ENCODE results near the gene SNRNP35.
"Not testable (repeated sequence)": the region's sequence is repeated elsewhere in the genome, so short reads cannot be mapped to it uniquely, and the experiment has no call there.

The SNRNP35 gene

DNA sequence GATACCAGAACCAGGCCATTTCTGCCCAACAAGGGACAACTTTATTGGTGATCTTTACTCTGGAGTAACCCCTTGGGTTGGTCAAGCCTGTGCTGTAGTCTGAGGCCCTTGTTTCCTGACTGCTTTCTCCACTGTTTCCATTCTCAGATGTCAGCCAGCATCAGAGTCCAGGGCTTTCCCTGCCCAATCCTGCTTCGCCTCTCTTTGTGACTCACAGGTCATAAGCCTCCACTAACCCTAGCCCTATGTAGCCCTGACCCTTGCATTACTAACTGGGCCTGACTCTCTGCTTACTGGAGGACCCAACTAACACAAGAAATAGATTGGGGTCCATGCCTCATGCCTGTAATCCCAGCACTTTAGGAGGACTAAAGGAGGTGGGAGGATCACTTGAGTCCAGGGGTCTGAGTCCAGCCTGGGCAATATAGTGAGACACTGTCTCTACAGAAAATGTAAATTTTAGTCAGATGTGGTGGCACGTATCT, 8.6 kb upstream of the SNRNP35 start:
- no peak for DNase-seq (ENCODE audit: low read depth in 2 of 2)

DNA sequence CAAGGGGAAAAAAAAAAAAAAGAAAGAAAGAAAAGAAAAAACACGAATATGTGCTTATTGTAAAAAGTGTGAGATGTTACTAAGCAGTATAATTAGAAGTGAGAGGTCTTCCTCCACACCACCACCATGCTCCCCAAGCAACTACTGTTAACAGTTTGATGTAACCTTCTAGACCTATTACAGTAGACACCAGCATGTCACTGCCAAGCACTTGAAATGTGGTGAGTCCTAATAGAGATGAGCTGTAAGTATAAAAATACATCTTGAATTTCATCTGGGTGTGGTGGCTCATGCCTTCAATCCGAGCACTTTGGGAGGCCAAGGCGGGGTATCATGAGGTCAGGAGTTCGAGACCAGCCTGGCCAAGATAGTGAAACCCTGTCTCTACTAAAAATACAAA, 8.1 kb upstream of the SNRNP35 start:
- DNase-seq (ENCODE audit: low read depth in 2 of 2): no peak

- DNase-seq (ENCODE audit: low read depth in 2 of 2): no peak
Measured at GRCh38 chr12:123450636-123451035, 7.3 kb upstream of the SNRNP35 start.

GRCh38 chr12:123452276-123452550, 5.7 kb upstream of the SNRNP35 start:
- DNase-seq (ENCODE audit: low read depth in 2 of 2): not testable (repeated sequence)

GRCh38 chr12:123453165-123453564, 4.8 kb upstream of the SNRNP35 start:
- no peak for DNase-seq (ENCODE audit: low read depth in 2 of 2)

GRCh38 chr12:123463174-123463573, 5.2 kb downstream of the SNRNP35 start:
- DNase-seq (ENCODE audit: low read depth in 2 of 2): not testable (repeated sequence)

GRCh38 chr12:123465084-123465483, 7.1 kb downstream of the SNRNP35 start:
- DNase-seq (ENCODE audit: low read depth in 2 of 2): no peak

DNA sequence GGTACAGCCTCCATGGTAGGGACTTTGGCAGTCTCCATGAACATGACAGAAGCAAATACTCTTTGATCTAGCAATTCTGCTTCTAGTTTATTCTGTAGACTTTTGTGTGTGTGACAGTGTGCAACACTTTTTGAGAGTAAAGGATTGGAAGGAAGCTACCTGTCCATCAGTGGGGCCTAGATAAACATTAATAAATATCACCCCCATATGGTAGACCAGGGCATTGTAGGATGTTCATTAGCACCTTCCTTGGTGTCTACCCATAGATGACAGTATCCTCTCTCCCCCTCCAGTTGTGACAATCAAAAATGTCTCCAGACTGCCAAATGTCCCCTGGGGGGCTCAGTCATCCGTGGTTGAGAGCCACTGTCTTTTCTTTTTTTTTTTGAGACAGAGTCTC, 10.8 kb downstream of the SNRNP35 start:
- DNase-seq (ENCODE audit: low read depth in 2 of 2): no peak

DNA sequence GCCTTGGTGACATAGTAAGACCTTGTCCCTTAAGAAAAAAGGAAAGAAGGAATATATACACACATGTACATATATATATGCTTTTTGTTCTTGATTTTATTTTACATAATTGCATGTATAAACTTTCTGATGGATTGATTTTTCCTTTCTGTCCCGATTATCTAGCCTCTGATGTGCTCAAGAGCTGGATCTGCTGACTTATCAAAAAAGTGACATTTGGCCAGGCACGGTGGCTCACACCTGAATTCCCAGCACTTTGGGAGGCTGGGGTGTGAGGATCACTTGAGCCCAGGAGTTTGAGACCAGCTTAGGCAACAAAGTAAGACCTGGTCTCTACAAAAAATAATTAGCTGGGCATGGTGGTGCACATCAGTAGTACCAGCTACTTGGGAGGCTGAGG, 12.0 kb downstream of the SNRNP35 start:
- no peak for DNase-seq (ENCODE audit: low read depth in 2 of 2)

- DNase-seq (ENCODE audit: low read depth in 2 of 2): peak; percentile 30 to 34
Measured at GRCh38 chr12:123471374-123472068, 13.6 kb downstream of the SNRNP35 start.

DNA sequence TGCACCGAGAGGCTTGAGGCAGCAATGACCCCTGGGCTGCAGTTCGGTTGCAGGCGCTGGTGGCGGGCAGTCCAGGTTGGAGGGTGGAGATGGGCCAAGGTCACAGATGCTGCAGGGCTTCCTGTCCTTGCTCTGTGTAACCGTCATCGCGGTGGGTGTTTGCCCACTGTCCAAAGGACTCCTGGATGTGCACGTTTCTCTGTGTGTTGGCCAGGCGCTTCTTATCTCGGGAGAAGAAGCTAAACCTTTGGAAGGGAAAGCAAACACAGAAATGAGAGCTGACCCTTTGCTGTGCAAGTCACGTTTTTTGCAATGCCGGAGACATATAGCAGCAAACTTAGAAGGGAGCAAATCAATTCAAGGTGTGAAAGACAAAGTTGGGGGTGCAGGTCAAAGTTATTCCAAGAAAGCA, 14.5 kb downstream of the SNRNP35 start:
- DNase-seq (ENCODE audit: low read depth in 2 of 2): no peak

DNA sequence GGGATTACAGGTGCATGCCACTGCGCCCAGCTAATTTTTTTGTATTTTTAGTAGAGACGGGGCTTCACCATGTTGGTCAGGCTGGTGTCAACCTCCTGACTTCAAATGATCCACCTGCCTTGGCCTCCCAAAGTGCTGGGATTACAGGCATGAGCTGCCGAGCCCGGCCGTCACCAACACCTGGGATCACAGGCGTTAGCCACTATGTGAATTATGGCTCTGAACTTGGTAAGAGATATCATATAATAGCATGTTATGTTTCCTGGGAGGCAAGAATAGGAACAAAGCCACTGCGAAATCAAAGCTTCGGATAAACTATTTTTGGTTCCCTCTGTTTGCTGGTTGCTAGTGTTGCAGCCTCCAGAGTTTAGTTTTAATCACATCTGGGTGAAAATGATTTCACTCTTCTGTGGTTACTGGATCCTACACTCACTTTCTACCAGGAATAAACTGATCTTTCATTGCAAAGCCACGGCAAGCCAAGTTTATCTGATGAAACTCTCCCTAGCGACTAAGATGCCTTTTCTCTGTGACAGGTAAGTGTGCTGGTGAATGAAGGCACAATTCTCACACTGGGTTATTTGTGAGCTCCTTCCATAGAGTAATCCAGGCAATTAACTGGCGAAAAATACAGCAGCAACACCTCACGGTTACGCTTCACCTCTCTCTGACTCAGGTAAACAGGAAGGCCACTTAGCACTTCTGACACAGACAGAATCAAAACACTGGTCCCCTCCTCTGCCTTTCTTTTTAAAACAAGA, 16.7 kb downstream of the SNRNP35 start:
- no peak for DNase-seq (ENCODE audit: low read depth in 2 of 2)

DNA sequence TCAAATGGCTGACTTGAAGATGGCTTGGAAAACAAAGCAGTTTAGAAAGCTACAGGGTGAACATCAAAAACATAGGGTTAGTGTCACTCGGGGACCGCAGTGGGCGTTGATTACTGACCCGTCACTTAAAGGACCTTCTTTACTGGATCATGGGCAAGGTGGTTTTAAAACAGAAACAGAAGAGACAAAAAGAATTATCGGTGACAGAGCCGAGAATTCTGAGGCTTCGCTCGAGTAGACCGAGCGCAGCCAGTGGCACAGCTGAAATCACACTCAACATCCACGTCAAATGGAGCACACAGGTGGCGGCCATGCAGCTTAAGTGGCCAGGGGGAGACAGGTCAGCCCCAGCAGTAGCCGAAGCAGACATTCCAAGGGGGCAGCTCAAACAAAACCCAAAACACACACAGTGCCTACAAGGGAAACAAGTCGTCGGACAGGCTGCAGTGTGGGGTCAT, 17.3 kb downstream of the SNRNP35 start:
- DNase-seq (ENCODE audit: low read depth in 2 of 2): no peak

DNA sequence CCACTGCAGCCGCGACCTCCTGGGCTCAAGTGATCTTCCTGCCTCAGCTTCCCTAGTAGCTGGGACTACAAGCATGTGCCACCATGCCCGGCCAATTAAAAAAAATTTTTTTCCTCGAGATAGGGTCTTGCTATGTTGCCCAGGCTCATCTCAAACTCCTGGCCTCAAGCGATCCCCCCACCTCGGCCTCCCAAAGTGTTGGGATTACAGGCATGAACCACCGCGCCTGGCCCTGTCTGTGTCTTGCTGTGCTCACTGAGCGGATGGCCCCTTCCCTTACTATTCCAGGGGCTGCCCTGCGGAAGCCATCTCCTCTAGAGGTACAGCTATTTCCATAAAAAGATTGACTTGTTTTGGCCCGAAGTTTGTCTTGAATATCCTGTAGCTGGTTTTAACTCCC, 20.1 kb downstream of the SNRNP35 start:
- DNase-seq (ENCODE audit: low read depth in 2 of 2): no peak

- no peak for DNase-seq (ENCODE audit: low read depth in 2 of 2)
Measured at GRCh38 chr12:123478762-123479161, 20.8 kb downstream of the SNRNP35 start.

GRCh38 chr12:123479442-123480180, 21.7 kb downstream of the SNRNP35 start:
- DNase-seq (ENCODE audit: low read depth in 2 of 2): no peak

- not testable (repeated sequence) for DNase-seq (ENCODE audit: low read depth in 2 of 2)
Measured at GRCh38 chr12:123481251-123481650, 23.3 kb downstream of the SNRNP35 start.

GRCh38 chr12:123482876-123483275, 24.9 kb downstream of the SNRNP35 start:
- DNase-seq (ENCODE audit: low read depth in 2 of 2): no peak

DNA sequence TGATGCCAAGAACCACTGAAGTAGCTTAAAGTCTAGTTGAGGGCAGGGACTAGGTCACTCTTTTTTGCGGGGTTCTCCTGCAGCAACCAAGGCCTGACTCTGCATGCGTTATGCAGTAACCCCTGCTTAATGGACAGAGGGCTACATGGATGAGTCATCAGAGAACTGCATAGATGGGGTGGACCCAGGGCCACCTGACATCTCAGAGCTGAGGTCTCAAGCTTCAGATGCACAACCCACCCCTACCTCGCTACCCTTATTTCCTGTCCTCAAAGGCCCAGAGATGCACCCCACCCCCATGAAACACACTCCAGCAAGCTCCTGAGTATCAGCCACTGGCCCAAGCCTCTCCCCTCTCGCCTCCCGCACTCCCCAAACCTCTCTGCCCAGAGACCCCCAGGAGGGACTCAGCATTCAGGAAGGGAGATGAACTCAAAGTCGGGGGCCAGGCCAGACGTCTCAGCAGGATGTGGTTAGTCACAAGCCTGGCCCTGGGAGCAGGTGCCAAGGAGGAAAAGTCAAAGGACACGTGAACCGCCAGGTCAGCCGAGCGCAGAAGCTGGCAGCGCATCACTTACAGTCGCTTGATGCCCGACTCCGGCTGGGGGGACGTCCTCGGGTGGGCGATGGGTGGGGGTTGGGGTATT, 25.8 kb downstream of the SNRNP35 start:
- DNase-seq (ENCODE audit: low read depth in 2 of 2): no peak

GRCh38 chr12:123485756-123486155, 27.8 kb downstream of the SNRNP35 start:
- DNase-seq (ENCODE audit: low read depth in 2 of 2): no peak

- DNase-seq (ENCODE audit: low read depth in 2 of 2): no peak
Measured at GRCh38 chr12:123487428-123487827, 29.5 kb downstream of the SNRNP35 start.
